ENCODE measurements around the gene SYT13.

GRCh38 chr11:45216901-45217300 is 69.2 kb downstream of the SYT13 start:
- TF ChIP-seq, protein P1, sequence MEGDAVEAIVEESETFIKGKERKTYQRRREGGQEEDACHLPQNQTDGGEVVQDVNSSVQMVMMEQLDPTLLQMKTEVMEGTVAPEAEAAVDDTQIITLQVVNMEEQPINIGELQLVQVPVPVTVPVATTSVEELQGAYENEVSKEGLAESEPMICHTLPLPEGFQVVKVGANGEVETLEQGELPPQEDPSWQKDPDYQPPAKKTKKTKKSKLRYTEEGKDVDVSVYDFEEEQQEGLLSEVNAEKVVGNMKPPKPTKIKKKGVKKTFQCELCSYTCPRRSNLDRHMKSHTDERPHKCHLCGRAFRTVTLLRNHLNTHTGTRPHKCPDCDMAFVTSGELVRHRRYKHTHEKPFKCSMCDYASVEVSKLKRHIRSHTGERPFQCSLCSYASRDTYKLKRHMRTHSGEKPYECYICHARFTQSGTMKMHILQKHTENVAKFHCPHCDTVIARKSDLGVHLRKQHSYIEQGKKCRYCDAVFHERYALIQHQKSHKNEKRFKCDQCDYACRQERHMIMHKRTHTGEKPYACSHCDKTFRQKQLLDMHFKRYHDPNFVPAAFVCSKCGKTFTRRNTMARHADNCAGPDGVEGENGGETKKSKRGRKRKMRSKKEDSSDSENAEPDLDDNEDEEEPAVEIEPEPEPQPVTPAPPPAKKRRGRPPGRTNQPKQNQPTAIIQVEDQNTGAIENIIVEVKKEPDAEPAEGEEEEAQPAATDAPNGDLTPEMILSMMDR (IDR thresholded peaks at IDR 0.05; ENCODE audit: extremely low read depth in 1 of 2, insufficient read depth in 1 of 2, low read depth in 1 of 2, low read length in 2 of 2), result no peak
- TF ChIP-seq POLR2A (IDR thresholded peaks at IDR 0.05; ENCODE audit: low read depth, low read length) (no peak), POLR2AphosphoS5 (IDR thresholded peaks at IDR 0.05; ENCODE audit: insufficient read depth, low read depth, low read length) (no peak), MYC (IDR thresholded peaks at IDR 0.05; ENCODE audit: low read depth, low read length) (no peak), GATA2 (IDR thresholded peaks at IDR 0.05; ENCODE audit: insufficient read depth, insufficient read length, low read depth, low read length) (no peak), JUN (IDR thresholded peaks at IDR 0.05; ENCODE audit: borderline replicate concordance, insufficient read depth, insufficient read length, low read depth) (no peak), EZH2 (IDR thresholded peaks at IDR 0.05; ENCODE audit: borderline replicate concordance, low read depth, low read length, severe bottlenecking) (no peak), MAX (IDR thresholded peaks at IDR 0.05; ENCODE audit: insufficient read depth, insufficient read length) (no peak)
